Measurements from ENCODE around the gene ECEL1. TPM values are rescaled to one million over a fixed set of nuclear protein-coding genes. Genes with fewer than 3 reads are reported as not detected.
"Not testable (repeated sequence)": the region's sequence is repeated elsewhere in the genome, so short reads cannot be mapped to it uniquely, and the experiment has no call there.

ECEL1 gene
- total RNA-seq, 1 experiment from 2014 or later = not detected

- BruUV-seq (replicated peaks) = no TSS peak
- peaks cover 10% of the 10 kb centered on the region for H3K4me1 ChIP-seq (replicated peaks; ENCODE audit: insufficient read depth)
- no peaks in the 10 kb centered on the region for H3K9me2 ChIP-seq (ENCODE audit: insufficient read depth)
- CTCF ChIA-PET = no interaction called here
- H3K9me3 ChIP-seq (ENCODE audit: insufficient read depth, low read depth) = no peaks in the 10 kb centered on the region
- POLR2A ChIA-PET (ENCODE audit: unreplicated experiment) = interaction anchor here (0.6 kb wide), 1 partner anchor 49 kb away, joined by 15 read pairs; no protein-coding TSS in a partner anchor
- no peaks in the 10 kb centered on the region for H3F3A ChIP-seq (ENCODE audit: insufficient read depth, low read depth)
- no peak overlapping the region for H3K4me3 ChIP-seq
- H3K4me2 ChIP-seq = no peak overlapping the region
- H2AFZ ChIP-seq = no peak overlapping the region
- H3K79me2 ChIP-seq (ENCODE audit: low read depth) = no peaks in the 10 kb centered on the region
- intact Hi-C loops (cut with micrococcal nuclease; ENCODE audit: unreplicated experiment) = loop anchor here (5.0 kb wide), 3 partner anchors 47 to 107 kb away; no protein-coding TSS in a partner anchor
- H3K36me3 ChIP-seq (ENCODE audit: low read depth) = no peaks in the 10 kb centered on the region
- TF ChIP-seq EZH2 (IDR thresholded peaks at IDR 0.05; ENCODE audit: low read depth) = no peak
- TF ChIP-seq, protein P1, sequence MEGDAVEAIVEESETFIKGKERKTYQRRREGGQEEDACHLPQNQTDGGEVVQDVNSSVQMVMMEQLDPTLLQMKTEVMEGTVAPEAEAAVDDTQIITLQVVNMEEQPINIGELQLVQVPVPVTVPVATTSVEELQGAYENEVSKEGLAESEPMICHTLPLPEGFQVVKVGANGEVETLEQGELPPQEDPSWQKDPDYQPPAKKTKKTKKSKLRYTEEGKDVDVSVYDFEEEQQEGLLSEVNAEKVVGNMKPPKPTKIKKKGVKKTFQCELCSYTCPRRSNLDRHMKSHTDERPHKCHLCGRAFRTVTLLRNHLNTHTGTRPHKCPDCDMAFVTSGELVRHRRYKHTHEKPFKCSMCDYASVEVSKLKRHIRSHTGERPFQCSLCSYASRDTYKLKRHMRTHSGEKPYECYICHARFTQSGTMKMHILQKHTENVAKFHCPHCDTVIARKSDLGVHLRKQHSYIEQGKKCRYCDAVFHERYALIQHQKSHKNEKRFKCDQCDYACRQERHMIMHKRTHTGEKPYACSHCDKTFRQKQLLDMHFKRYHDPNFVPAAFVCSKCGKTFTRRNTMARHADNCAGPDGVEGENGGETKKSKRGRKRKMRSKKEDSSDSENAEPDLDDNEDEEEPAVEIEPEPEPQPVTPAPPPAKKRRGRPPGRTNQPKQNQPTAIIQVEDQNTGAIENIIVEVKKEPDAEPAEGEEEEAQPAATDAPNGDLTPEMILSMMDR (conservative IDR thresholded peaks at IDR 0.05) = no peak
- no peak overlapping the region for H3K27ac ChIP-seq
- no peak for DNase-seq
- H3K27me3 ChIP-seq (ENCODE audit: insufficient read depth, low read depth) = no peaks in the 10 kb centered on the region
- no peaks in the 10 kb centered on the region for H4K20me1 ChIP-seq (ENCODE audit: insufficient read depth)
Measured at GRCh38 chr2:232434563-232435374, 52.9 kb downstream of the ECEL1 start.

DNA sequence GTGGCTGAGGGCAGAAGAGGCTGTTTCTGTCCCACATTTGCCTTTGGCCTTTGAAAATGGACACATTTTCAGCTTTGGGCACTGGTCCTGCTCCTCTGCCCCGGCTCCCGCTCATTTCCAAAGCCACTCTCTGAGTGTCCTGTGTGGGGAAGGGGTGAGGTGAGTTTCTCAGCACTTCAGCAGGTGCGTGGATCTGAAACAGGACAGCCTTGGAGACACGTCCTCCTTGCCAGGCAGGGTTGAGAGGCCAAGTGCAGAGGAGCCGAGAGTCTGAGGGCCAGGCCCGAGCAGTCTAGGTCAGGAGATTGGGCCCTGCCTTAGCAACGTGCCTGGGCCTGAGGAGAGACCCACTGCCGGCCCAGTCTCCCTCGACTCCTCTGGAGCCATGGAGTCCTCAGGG lies 53.5 kb downstream of the ECEL1 start:
- Histone ChIP-seq H3K9me3 (ENCODE audit: insufficient read depth, low read depth) (no peaks in the 10 kb centered on the region), H3K36me3 (ENCODE audit: low read depth) (no peaks in the 10 kb centered on the region), H3K79me2 (ENCODE audit: low read depth) (no peaks in the 10 kb centered on the region), H3K27ac (no peak overlapping the region), H3K27me3 (ENCODE audit: insufficient read depth, low read depth) (no peaks in the 10 kb centered on the region), H2AFZ (no peak overlapping the region), H4K20me1 (ENCODE audit: insufficient read depth) (no peaks in the 10 kb centered on the region), H3F3A (ENCODE audit: insufficient read depth, low read depth) (no peaks in the 10 kb centered on the region), H3K4me2 (no peak overlapping the region), H3K4me1 (replicated peaks; ENCODE audit: insufficient read depth) (peaks cover 10% of the 10 kb centered on the region), H3K9me2 (ENCODE audit: insufficient read depth) (no peaks in the 10 kb centered on the region), H3K4me3 (no peak overlapping the region)
- BruUV-seq (replicated peaks) = no TSS peak
- ChIA-PET CTCF (no interaction called here), POLR2A (ENCODE audit: unreplicated experiment) (no interaction called here)
- intact Hi-C loops (cut with micrococcal nuclease; ENCODE audit: unreplicated experiment) = no loop called here
- DNase-seq = no peak
- TF ChIP-seq, protein P1 (conservative IDR thresholded peaks at IDR 0.05) = no peak
- TF ChIP-seq EZH2 (IDR thresholded peaks at IDR 0.05; ENCODE audit: low read depth) = no peak

DNA sequence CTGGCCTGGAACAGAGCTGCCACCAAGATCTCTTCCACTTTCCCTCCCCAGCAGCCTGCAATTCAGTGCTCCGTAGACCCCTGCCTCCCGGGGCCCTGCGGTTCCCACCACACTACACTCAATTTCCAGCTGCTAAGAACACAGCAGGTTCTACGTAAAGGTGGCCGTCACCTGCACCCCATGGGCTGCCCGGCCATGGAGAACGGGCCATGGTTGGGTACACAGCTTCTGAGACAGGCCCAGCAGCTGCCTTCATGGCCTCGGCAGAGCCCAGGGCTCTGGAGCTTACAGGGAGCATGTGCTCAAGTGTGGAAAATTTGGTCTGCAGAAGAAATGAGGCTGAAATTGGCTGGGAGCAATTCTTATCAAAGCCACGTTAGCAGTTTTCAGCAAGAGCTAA lies 54.0 kb downstream of the ECEL1 start:
- DNase-seq; H3K79me2 ChIP-seq (ENCODE audit: low read depth); H3K27me3 ChIP-seq (ENCODE audit: insufficient read depth, low read depth); H2AFZ ChIP-seq; BruUV-seq (replicated peaks); H4K20me1 ChIP-seq (ENCODE audit: insufficient read depth); H3K27ac ChIP-seq; H3K9me3 ChIP-seq (ENCODE audit: insufficient read depth, low read depth); H3K4me2 ChIP-seq; H3K9me2 ChIP-seq (ENCODE audit: insufficient read depth); POLR2A ChIA-PET (ENCODE audit: unreplicated experiment); intact Hi-C loops (cut with micrococcal nuclease; ENCODE audit: unreplicated experiment); H3K36me3 ChIP-seq (ENCODE audit: low read depth); H3F3A ChIP-seq (ENCODE audit: insufficient read depth, low read depth); H3K4me3 ChIP-seq; CTCF ChIA-PET; H3K4me1 ChIP-seq (replicated peaks; ENCODE audit: insufficient read depth): not testable (repeated sequence)

Measured in PC-9 (cell line).